Hypothalamus (tissue), 51 donors: ENCODE data around the gene STPG3.

ENCODE experiments used
- DNase-seq, 51 donors: peaks; one replicate each; lab custom pipeline; 2025; lab: John Stamatoyannopoulos, UW

STPG3 gene

DNA sequence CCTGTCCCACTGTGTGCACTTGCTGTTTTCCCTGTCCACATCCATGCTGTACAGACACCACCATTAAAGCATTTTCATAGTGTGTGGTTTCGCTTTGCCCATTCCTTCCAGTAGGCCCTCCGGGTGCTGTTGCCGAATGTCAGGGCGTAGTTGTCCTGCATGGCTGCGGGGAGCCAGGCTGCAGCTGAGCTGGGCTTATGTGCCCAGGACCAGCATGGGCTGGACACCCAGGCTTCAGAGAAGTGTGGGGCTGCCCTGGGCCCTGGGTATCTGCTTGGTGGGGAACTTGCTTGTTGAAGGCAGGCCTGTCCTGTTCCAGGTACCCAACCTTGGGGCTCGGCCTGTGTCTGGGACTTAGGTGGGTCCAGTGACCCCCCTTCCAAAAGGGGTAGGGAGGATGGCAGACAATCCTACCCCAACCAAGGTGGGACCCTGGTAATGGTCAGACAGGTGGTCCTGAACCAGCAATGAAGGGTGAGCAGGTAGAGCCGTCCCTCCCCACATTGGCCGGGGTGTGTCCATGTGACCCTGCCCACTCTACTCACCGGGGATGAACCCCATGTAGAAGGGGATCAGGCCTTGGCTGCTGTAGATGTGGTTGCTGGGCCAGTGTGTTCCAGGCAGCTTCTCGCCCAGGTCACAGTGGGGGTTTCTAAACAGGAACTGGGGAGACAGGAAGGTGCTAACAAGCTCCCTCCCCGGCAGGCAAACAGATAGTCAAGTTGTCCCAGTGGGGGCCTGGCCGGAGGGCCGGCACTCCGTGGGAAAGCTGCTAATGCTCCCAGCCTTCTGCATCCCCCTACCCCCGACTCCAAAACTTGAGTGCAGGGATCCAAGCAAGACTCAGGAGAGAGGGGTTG, 7.2 kb upstream of the STPG3 start:
- no peak for DNase-seq

DNA sequence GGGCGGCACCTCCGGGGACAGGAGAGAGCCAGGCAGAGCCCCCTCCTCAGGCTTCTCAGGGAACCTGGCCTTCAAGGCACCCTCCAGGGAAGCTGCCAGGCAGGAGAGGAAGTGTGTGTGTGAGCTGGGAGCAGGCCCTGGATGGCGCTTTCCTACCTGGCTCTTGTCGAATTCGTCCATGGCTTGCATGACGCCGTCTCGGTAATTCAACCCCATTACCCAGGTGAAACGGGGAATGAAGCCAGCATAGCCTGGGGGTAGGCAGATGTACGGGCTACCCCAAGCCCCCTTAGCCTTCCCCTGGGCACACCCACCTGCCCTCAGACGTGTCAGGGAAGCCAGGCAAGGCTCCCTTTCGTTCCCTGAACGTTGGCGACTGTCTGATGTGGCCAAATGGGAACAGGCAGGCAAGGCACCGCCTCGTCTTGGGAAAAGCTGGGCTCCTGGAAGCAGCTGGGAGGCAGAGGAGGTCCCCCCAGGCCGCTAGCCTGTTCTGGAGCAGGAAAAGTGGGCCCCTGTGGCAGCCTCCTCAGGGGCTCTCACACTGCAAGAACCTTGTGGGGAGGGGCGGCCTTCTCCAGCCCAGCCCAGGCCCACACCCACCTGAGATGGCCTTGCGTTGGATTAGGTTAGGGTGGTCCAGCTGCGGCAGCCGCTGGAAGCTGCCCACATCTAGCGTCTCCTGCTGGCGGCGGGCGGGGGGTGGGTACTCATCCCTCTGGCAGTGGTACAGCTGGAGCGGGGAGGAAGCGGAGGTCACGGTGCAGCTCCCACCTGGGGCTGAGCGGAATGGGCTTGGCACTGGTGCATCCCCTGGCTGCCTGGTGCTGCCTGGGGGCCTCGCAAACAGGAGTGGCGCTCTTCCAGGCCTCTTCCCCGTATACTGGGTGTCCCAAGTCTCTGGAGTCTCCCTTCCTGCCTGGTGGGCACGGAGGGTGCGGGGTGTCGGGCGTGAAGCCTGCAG, 6.3 kb upstream of the STPG3 start:
- DNase-seq, result no peak

DNA sequence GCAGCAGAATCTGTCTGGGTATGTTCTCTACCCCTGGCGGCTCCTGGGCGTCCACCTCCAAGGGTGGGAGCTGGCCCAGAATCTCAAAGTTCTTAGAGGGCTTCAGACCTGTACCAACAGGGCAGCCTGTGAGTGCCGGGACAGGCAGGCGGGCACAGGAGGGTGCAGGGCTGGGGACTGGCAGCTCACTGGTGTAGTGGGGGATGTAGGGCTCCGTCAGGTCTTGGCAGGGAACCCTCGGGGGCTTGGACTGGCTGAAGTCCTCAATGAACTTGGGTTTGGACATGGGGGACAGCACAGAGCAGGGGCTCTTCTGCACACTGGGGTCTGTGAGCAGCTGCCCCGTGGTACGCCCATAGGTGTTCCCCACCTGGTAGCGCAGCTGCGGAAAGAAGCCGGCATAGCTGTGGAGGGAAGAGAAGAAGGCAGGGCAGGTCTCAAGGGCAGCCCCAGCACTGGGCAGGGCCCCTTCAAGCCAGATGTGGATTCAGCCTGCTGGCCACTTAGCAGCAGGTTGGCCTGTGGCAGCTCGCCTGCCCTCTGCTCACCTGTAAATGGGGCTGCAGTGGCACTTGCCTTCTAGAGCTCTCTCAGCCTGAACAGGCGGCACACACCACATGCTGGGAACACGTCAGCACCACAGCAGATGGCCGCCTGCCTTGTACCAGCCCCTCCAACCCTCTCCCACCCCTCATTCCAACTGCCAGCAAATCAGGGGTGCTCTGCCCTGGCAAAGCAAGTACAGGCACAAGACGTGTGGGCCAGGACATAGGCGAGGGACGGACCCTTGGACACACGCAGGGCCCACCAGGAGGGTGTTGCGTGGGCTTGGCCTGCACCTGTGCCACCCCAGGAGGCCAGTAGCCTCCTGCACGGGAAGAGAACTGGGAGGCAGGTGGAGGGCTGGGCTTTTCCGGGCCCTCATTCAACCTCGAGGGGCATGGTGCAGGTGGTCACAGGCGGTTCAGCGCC, 5.3 kb upstream of the STPG3 start:
- DNase-seq, result no peak

DNA sequence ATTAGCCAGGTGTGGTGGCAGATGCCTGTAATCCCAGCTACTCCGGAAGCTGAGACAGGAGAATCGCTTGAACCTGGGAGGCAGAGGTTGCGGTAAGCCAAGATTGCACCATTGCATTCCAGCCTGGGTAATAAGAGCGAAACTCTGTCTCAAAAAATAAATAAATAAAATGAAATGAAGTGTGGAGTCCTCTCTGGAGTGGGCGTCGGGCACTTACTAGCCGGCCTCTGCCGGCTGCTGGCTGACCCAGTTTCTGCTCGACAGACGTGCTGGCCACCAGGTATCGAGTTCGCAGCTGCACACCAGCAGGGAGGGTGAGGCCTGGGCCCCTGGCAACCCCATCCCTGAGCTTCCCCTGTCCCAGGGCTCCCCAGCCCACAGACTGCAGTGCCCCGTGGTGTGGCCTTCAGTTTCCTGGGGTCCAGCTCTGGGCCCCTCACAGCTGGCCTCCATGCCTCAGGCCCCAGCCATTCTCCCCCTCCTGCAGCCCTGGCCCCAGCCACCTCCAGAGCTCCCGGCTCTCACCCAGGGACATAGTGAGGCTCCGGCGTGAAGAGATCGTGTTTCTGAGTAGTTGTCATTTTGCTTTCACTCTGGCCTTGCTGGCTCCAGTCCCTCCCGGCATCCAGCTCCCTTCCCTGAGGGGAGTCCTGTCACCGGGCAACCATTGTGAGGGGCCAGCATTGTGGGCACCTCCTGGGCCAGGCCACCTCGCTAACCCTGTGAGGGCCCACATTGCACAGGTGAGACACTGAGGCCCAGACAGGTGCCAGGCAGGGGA, 3.8 kb upstream of the STPG3 start:
- DNase-seq, result no peak

DNA sequence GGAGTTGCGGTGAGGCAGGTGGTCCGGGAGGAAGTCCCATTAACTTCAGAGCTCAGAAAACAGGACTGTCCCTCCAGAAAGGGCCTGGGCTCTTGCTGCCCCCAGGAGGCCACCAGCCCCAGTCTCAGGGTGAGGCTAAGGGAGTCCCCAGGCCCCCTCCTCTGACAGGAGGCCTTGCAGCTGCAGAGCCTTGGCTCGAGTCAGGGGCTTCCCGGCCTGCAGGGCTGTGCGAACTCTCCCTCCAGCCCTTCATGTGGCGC, 3.2 kb upstream of the STPG3 start:
- DNase-seq, result no peak

DNA sequence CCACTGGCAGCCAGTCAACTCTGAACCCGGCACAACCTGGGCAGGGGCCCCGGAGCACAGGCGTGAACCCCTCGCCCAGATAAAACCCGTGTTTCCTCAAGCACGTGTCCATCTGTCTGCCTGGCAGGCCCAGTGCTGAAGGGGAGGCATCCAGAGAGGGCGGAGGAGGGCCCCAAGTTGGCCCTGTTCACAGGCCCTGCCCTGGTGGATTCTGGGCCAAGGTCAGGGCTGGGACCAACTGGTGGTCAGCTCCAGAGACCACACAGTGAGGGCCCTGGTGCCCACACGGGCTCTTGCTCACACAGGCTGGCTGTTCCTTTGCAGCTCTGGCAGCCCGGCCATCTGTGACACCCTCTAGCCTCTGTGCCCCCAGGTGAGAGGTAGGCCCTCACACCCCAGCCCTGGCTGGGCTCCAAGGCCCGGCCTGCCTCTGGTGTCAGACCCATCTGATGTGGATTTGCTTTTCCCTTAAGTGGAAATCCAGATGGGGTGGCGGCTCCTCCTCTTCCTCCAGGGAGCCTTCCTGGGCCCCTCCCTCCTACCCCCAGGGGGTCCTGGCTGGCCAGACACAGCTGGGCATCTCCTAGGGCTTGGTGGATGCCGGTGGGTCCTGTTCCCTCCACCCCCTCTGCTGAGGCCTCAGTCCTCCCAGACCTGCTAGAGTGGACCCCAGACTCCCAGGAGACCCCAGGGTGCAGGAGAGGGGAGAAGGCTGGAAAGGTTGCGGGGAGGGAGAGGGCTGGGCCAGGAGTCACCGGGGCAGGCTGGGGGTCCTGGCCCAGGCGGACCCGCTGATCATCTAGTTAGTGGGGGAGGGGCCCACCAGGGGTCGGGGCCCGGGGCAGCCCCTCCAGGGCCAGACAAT, 525 bp upstream of the STPG3 start:
- no peak for DNase-seq

DNA sequence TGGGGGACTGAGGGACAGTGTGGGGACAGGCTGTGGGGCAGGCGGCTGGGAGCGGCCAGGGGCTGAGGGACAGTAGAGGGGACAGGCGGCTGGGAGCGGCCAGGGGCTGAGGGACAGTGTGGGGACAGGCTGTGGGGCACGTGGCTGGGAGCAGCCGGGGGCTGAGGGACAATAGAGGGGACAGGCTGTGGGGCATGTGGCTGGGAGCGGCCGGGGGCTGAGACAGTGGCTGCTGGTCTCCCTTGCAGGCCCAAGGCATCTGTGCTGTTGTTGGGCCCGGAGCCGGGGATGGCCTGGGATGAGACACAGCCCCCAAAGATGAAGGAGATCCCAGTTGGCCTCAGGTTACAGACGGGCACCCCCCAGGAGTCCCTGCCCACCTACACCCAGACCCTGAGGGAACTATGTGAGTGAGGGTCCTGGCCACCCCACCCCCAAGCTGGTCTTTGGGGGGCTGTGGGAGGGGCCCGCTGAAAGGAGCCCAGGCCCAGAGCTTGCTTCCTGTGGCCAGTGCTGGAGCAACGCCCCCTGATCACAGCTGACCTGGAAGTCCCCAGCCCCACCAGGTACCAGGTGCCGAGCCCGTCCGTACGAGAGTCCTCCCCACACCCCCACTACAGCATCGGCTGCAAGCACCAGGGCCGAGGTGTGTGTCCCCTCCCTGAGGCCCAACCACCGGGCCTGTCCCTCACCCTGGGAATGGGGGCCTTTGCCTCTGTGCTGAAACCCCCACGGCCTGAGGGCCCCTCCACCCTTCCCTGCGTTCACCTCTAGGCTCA, 593 bp downstream of the STPG3 start:
- DNase-seq, result no peak

DNA sequence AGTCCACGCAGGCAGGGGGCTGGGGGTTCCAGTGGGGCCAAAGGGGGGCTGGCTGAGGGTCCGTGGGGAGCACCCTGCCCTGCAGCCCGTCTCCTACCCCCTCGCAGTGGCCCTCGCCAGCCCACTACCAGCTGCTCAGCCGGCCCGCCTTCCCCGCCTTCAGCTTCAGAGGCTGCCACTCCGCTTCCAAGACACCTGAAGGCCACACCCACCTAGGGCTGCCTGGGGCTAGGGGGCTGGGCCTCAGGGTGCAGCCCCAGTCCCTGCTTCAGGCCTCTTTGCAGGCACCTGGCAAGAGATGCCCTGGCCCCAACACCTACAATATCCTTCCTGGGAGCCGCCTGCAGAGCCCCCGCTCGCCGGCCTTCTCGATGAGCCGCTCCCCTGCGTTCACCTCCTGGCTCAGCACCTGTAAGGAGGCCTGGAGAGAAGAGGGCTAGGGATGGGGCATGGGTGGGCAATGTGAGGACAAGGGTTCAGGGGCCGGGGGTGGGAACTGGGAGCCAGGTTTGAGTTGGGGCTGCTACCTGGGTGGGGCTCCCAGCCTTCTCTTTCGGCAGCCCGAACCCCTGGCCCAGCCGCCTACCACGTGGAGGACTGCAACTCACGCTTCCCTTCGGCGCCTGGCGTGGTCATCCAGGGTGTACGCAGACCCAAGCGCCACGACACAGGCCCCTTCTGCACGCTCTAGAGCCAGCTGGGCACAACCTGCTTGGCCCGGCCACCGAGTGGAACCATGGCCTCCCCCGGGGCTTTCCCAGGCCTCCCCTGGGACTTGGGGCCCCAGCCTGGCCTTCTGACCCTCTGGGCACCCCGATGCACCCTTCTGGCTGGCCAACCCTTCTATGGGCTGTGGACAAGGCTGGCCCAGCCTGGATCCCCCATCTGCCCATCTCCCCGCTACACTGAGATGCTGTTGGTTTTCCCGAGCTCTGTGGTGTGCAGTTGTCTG, 1.7 kb downstream of the STPG3 start:
- DNase-seq, result no peak

DNA sequence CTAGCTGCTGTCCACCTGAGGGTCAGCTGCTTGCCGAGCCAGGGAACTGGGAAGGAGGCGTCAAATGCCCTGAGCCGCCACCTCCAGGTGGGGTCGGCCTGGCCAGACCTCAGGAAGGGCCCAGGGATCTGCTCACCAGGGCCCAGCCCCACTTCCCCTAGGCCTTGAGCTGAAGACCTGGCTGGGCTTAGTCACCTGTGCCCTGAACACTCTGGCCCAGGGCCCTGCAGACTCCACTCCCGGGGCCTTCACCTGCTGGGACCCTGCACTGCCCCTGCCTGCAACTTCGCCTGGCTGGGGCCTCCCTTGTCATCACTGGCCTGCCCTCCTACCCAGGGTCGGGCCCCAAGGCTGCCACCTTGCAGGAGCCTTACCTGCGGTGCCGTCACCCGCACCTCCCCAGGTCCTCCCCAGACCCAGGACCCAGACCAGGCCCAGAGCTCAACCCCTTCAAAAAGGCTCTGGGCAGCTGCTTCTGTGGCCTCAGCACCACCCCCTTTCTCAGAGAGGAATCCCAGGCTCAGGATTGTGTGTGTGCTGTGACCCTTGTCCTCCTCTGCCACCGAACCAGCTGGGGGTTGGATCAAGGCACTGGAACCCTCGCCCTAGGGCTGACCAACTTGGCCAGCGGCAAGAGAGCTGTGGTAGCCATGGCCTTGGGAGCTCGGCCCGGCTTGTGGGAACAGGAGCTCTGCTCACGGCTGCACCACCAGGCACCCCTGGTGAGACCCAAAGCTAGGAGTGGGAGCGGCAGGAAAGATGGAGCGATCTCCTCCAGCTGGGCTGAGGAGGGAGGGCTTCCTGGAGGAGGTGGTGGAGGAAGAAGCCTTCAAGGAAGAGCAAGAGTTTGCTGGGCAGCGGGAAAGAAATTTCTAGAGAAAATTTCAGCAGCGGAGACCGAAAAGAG, 2.9 kb downstream of the STPG3 start:
- DNase-seq, result no peak

DNA sequence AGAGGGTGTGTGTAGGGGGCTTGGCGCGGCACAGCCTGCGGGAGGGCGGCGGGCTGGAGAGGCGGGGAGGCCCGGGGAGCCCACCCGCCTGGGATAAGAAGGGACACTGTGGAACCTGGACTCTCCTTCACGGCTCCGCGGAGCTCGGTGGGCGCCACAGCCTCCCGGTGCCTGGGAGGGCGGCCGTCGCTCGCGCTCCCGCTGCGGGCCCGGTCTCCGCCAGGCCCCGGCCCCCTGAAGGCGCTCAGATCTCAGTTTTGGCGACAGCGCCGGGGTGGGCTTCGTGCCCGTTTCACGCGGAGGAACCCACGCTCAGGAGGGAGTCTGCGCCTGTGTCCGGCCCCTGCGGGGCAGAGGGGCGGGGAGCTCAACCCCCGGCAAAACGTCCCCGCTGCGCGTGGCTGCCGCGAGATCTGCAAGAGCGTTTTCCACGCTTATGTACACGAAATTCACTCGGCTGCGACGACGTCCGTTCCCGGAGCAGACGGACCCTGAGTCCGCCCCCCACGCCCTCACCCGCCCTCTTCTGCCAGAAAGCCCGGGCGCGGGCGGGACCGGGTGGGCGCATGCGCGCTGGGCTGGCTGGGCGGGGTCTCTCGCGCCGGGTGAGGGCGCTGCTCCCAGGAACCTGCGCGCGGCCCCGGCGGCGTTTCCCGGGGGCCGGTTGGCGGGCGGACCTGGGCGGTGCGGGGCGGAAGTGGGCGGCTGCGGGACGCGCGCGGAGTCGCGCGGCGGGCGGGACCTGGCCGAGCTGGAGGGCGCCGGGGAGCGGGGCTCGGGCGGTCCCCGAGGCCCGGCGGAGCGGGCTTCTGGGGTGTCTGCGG, 3.8 kb downstream of the STPG3 start, which contains the start of gene NELFB:
TSS of gene NELFB (plus strand) at position 704 of the 824 bp plus-strand sequence.
- peak; percentile 44 to 98 (median 89) for DNase-seq

DNA sequence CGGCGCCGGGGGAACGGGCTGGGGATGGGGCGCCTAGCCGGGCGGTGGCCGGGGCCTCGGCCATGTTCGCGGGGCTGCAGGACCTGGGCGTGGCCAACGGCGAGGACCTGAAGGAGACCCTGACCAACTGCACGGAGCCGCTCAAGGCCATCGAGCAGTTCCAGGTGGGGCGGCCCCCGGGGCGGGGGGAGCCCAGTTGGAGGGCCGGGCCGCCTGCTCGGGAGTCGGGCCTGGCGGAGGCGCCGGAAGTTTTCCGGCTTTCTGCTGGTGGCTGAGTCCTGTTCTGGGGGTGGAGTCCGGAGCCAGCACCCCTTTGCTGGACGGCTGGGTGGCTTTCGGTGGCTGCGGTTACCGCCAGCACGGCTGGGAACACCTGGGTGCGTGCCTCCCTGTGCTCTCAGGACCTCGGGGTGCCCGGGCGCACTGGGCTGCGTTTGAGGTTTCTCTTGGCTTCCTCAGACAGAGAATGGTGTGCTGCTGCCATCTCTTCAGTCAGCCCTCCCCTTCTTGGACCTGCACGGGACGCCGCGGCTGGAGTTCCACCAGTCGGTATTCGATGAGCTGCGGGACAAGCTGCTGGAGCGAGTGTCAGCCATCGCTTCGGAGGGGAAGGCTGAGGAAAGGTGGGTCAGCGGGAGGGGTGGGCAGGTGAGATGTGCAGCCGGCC, 4.5 kb downstream of the STPG3 start:
- DNase-seq, result peak in 1 of 51 donors; percentile 48

DNA sequence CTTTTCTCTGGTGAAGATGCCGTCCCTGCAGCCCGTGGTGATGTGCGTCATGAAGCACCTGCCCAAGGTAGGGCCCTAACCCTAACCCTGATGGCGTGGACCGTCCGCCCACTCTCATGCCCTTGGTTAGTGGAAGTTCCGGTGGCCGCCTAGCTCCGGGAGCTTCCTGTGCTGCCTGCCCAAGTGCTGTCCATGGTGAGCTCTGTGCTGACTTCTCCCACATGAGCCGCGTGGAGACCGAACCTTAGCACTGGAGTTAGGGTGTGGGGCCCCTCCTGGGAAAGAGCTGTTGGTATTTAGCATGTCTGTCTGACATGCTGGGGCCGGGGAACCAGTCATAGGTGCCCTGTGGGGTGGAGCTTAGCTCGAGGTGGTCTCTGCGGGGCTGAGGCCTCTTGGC, 5.3 kb downstream of the STPG3 start:
- DNase-seq, result no peak

DNA sequence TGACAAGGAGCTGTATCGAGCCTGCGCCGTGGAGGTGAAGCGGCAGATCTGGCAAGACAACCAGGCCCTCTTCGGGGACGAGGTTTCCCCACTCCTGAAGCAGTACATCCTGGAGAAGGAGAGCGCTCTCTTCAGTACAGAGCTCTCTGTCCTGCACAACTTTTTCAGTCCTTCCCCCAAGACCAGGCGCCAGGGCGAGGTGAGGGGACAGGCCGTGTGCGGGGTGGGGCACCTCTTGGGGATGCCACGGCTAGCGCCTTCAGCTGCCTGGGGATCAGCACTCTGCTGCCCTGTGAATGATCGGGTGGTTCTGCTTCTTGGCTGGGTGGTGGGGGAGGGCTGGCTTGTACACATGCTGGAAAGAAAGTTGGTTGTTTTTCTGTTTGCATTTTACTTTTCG, 5.8 kb downstream of the STPG3 start:
- DNase-seq, result no peak

DNA sequence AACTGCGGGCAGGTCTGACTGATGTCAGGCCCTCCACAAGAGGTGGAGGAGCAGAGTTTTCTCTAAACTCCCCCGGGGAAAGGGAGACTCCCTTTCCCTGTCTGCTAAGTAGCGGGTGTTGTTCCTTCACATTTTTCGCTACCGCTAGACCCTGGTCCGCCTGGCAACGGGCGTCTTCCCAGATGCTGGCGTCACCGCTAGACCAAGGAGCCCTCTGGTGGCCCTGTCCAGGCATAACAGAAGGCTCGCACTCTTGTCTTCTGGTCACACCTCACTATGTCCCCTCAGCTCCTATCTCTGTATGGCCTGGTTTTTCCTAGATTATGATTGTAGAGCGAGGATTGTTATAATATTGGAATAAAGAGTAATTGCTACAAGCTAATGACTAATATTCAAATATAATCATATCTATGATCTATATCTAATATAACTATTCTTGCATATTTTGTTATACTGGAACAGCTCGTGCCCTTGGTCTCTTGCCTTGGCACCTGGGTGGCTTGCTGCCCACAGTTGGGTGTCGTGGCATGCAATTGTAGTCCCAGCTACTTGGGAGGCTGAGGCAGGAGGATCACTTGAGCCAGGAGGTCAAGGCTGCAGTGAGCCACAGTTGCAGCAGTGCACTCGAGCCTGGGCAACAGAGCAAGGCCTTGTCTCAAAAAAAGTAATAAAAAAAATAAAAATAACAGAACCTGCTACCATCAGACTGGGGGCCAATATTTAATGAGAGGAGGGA, 11.3 kb downstream of the STPG3 start:
- DNase-seq, result peak in 10 of 51 donors; percentile 6 to 36 (median 20)
